HepG2 (cell line): Measurements from ENCODE around the gene FOXA3. TPM values are rescaled to one million over a fixed set of nuclear protein-coding genes. Genes with fewer than 3 reads are reported as not detected.

Experiments used
- ARID4A ChIP-seq: sonication (generic); formaldehyde crosslinking; IDR thresholded peaks from 2 replicates; pipeline ENCODE4 v1.5.0; 2020; ENCODE audit warnings: mild to moderate bottlenecking, missing genetic modification reagents, borderline replicate concordance
- CTCF ChIP-seq: sonication (generic); formaldehyde crosslinking; IDR thresholded peaks from 2 replicates; pipeline ENCODE4 v1.5.0; 2020; ENCODE audit warnings: mild to moderate bottlenecking, missing genetic modification reagents, moderate library complexity
- KLF12 ChIP-seq: sonication (generic); formaldehyde crosslinking; IDR thresholded peaks from 2 replicates; pipeline ENCODE4 v1.4.0; 2020; ENCODE audit warnings: missing genetic modification reagents, borderline replicate concordance
- MTA1 ChIP-seq: sonication (generic); formaldehyde crosslinking; IDR thresholded peaks from 2 replicates; pipeline ENCODE4 v1.4.0; 2020; ENCODE audit warnings: missing genetic modification reagents, mild to moderate bottlenecking, borderline replicate concordance
- SNAPC2 ChIP-seq: sonication (generic); formaldehyde crosslinking; IDR thresholded peaks from 2 replicates; pipeline ENCODE4 v1.8.1; 2022; ENCODE audit warnings: mild to moderate bottlenecking, missing genetic modification reagents
- THYN1 ChIP-seq: sonication (generic); formaldehyde crosslinking; IDR thresholded peaks from 2 replicates; pipeline ENCODE4 v1.8.1; 2023; ENCODE audit warnings: low read depth, mild to moderate bottlenecking, moderate library complexity, missing genetic modification reagents, borderline replicate concordance
- YEATS4 ChIP-seq: sonication (generic); formaldehyde crosslinking; IDR thresholded peaks from 2 replicates; pipeline ENCODE4 v1.4.0; 2020; ENCODE audit warnings: missing genetic modification reagents, borderline replicate concordance
- ZBTB8A ChIP-seq: sonication (generic); formaldehyde crosslinking; IDR thresholded peaks from 2 replicates; pipeline ENCODE4 v1.4.0; 2020; ENCODE audit warnings: mild to moderate bottlenecking, low read depth, missing genetic modification reagents, borderline replicate concordance
- ZMAT5 ChIP-seq: sonication (generic); formaldehyde crosslinking; IDR thresholded peaks from 2 replicates; pipeline ENCODE4 v1.5.0; 2020; ENCODE audit warnings: mild to moderate bottlenecking, low read depth, missing genetic modification reagents, borderline replicate concordance
- ZNF235 ChIP-seq: sonication (generic); formaldehyde crosslinking; IDR thresholded peaks from 2 replicates; pipeline ENCODE4 v1.8.1; 2023; ENCODE audit warnings: mild to moderate bottlenecking, missing genetic modification reagents, borderline replicate concordance
- ZNF496 ChIP-seq: sonication (generic); formaldehyde crosslinking; IDR thresholded peaks from 2 replicates; pipeline ENCODE4 v1.8.1; 2023; ENCODE audit warnings: mild to moderate bottlenecking, moderate library complexity, missing genetic modification reagents; ENCODE audit not compliant: insufficient replicate concordance
- ZNF570 ChIP-seq: sonication (generic); formaldehyde crosslinking; IDR thresholded peaks from 2 replicates; pipeline ENCODE4 v1.4.0; 2020; ENCODE audit warnings: mild to moderate bottlenecking, missing genetic modification reagents, borderline replicate concordance
- ZNF674 ChIP-seq: sonication (generic); formaldehyde crosslinking; IDR thresholded peaks from 2 replicates; pipeline ENCODE4 v1.5.0; 2020; ENCODE audit warnings: low read depth, mild to moderate bottlenecking, missing genetic modification reagents
- ZNF800 ChIP-seq: sonication (generic); formaldehyde crosslinking; IDR thresholded peaks from 2 replicates; pipeline ENCODE4 v1.4.0; 2020; ENCODE audit warnings: missing genetic modification reagents
- ZSCAN5A ChIP-seq: sonication (generic); formaldehyde crosslinking; IDR thresholded peaks from 2 replicates; pipeline ENCODE4 v1.8.0; 2022; ENCODE audit warnings: mild to moderate bottlenecking, missing genetic modification reagents, borderline replicate concordance
- ZSCAN9 ChIP-seq: IDR thresholded peaks from 2 replicates; pipeline ENCODE4 v1.6.1; 2016; ENCODE audit warnings: borderline replicate concordance
- polyA plus RNA-seq, 8 experiments: library from polyadenylated mRNA; depleted of rRNA in 3 of 8; stranded (reverse) in 7 of 8; unstranded in 1 of 8; fragments of >200 nt; fragmentation: Illumina TruSeq in 4 of 8; extraction: Trizol in 4 of 8; gene quantifications; 2 replicates each; pipeline versions ENCODE4 v1.2.1 to v1.2.3, GENCODE V29; 2011 to 2016; ENCODE audit warnings: low read depth in 4 of 8, missing spikeins in 1 of 8, mixed read lengths in 1 of 8; ENCODE audit not compliant: insufficient read depth in 1 of 8
- total RNA-seq, 5 experiments: library from RNA; depleted of rRNA; stranded (reverse); fragments of >200 nt; fragmentation: Illumina TruSeq; extraction: Trizol; gene quantifications; 2 replicates each; pipeline ENCODE4 v1.2.3, GENCODE V29; 2016; ENCODE audit warnings: low read depth in 1 of 5

The FOXA3 gene
- total and polyA plus RNA-seq, 2 of the 13 experiments (the other 11 are each of a cell fraction or from before 2014, with no cell fraction given): 29.8 to 47.6 TPM

GRCh38 chr19:45901912-45902650 lies 38.0 kb downstream of the FOXA3 start, which contains the start of gene MYPOP (continued):
- no peak for TF ChIP-seq ZNF800 (CRISPR knock-in tag)
- TF ChIP-seq MTA1 (CRISPR knock-in tag): no peak; the same call in 1 of the 2 replicates
- TF ChIP-seq SNAPC2 (CRISPR knock-in tag): no peak
- no peak for TF ChIP-seq ZMAT5 (CRISPR knock-in tag)
- no peak for TF ChIP-seq KLF12 (CRISPR knock-in tag)
- no peak for TF ChIP-seq ZNF496 (CRISPR knock-in tag)
- no peak for TF ChIP-seq THYN1 (CRISPR knock-in tag)
- TF ChIP-seq YEATS4 (CRISPR knock-in tag): peak; percentile 7; the same call in 1 of the 2 replicates
- TF ChIP-seq ZBTB8A (CRISPR knock-in tag): no peak
- no peak for TF ChIP-seq ZSCAN9
- 0 out of 2 replicates have a peak, but pooled peaks have one; percentile 64 for TF ChIP-seq ZNF674
- no peak for TF ChIP-seq ZNF235
- 0 out of 2 replicates have a peak, but pooled peaks have one; percentile 65 for TF ChIP-seq ARID4A
- no peak for TF ChIP-seq ZSCAN5A (CRISPR knock-in tag)
- no peak for TF ChIP-seq CTCF (CRISPR knock-in tag)
- no peak for TF ChIP-seq ZNF570 (CRISPR knock-in tag)
